H9 (cell line): ENCODE data around the gene BATF. TPM values are rescaled to one million over a fixed set of nuclear protein-coding genes. Genes with fewer than 3 reads are reported as not detected.

Source experiments
- DNase-seq: peaks from one replicate; pipeline ENCODE4 v3.0.0-alpha.2; 2017
- H2AFZ ChIP-seq: one replicate; pipeline ENCODE4 v1.6.1; 2013; ENCODE audit warnings: mild to moderate bottlenecking, low read length, control low read depth, moderate library complexity
- H2AK5ac ChIP-seq: 2 replicates; pipeline ENCODE4 v1.6.1; 2013; ENCODE audit warnings: low read length, control low read depth, mixed read lengths; ENCODE audit not compliant: insufficient read length
- H2BK120ac ChIP-seq: one replicate; pipeline ENCODE4 v1.6.1; 2013; ENCODE audit warnings: low read depth, mild to moderate bottlenecking, low read length, control low read depth, inconsistent platforms; ENCODE audit not compliant: poor library complexity, severe bottlenecking
- H2BK12ac ChIP-seq: 2 replicates; pipeline ENCODE4 v1.6.1; 2013; ENCODE audit warnings: low read length, control low read depth, mixed read lengths, low read depth; ENCODE audit not compliant: insufficient read length
- H2BK15ac ChIP-seq: 2 replicates; pipeline ENCODE4 v1.6.1; 2013; ENCODE audit warnings: low read depth, low read length, control low read depth
- H2BK20ac ChIP-seq: one replicate; pipeline ENCODE4 v1.6.1; 2013; ENCODE audit warnings: low read depth, mild to moderate bottlenecking, low read length, control low read depth, inconsistent platforms; ENCODE audit not compliant: poor library complexity, severe bottlenecking
- H2BK5ac ChIP-seq: 2 replicates; pipeline ENCODE4 v1.6.1; 2013; ENCODE audit warnings: low read length, control low read depth, mixed read lengths; ENCODE audit not compliant: insufficient read length
- H3K14ac ChIP-seq: 2 replicates; pipeline ENCODE4 v1.6.1; 2013; ENCODE audit warnings: low read length, control low read depth; ENCODE audit not compliant: insufficient read depth
- H3K18ac ChIP-seq: 2 replicates; pipeline ENCODE4 v1.6.1; 2013; ENCODE audit warnings: low read depth, mild to moderate bottlenecking, mixed read lengths, low read length, control low read depth; ENCODE audit not compliant: insufficient read length
- H3K23ac ChIP-seq: 2 replicates; pipeline ENCODE4 v1.6.1; 2013; ENCODE audit warnings: low read length, control low read depth, mixed read lengths, low read depth; ENCODE audit not compliant: insufficient read length
- H3K23me2 ChIP-seq: 2 replicates; pipeline ENCODE4 v1.6.1; 2013; ENCODE audit warnings: low read depth, mild to moderate bottlenecking, mixed read lengths, low read length, control low read depth; ENCODE audit not compliant: insufficient read length, poor library complexity, severe bottlenecking
- H3K27ac ChIP-seq: 2 replicates; pipeline ENCODE4 v1.5.1; 2013; ENCODE audit warnings: low read length, control low read depth, mixed read lengths, low read depth; ENCODE audit not compliant: insufficient read length
- H3K27me3 ChIP-seq: 2 replicates; pipeline ENCODE4 v1.6.1; 2013; ENCODE audit warnings: low read length, control low read depth, inconsistent platforms; ENCODE audit not compliant: insufficient read depth
- H3K4ac ChIP-seq: 2 replicates; pipeline ENCODE4 v1.6.1; 2013; ENCODE audit warnings: low read depth, mild to moderate bottlenecking, control low read depth, inconsistent platforms, low read length, moderate library complexity
- H3K4me1 ChIP-seq: 2 replicates; pipeline ENCODE4 v1.6.1; 2013; ENCODE audit warnings: low read length, control low read depth, inconsistent platforms; ENCODE audit not compliant: insufficient read depth
- H3K4me2 ChIP-seq: 2 replicates; pipeline ENCODE4 v1.6.1; 2013; ENCODE audit warnings: low read length, control low read depth, mixed read lengths; ENCODE audit not compliant: insufficient read length, insufficient read depth
- H3K56ac ChIP-seq: 2 replicates; pipeline ENCODE4 v1.6.1; 2013; ENCODE audit warnings: low read depth, mild to moderate bottlenecking, mixed read lengths, low read length, control low read depth; ENCODE audit not compliant: insufficient read length
- H3K79me1 ChIP-seq: 2 replicates; pipeline ENCODE4 v1.6.1; 2013; ENCODE audit warnings: low read depth, mild to moderate bottlenecking, moderate library complexity, low read length, control low read depth, inconsistent platforms; ENCODE audit not compliant: insufficient read depth, poor library complexity, severe bottlenecking
- H3K79me2 ChIP-seq: 2 replicates; pipeline ENCODE4 v1.6.1; 2013; ENCODE audit warnings: low read length, control low read depth, inconsistent platforms; ENCODE audit not compliant: insufficient read depth
- H3K9ac ChIP-seq: 2 replicates; pipeline ENCODE4 v1.6.1; 2013; ENCODE audit warnings: low read length, control low read depth, mixed read lengths; ENCODE audit not compliant: insufficient read length; ENCODE audit errors: extremely low read depth
- H3K9me3 ChIP-seq: one replicate; pipeline ENCODE4 v1.6.1; 2013; ENCODE audit warnings: low read depth, low read length, inconsistent platforms; ENCODE audit not compliant: control insufficient read depth
- H3T11ph ChIP-seq: one replicate; pipeline ENCODE4 v1.6.1; 2013; ENCODE audit warnings: mild to moderate bottlenecking, low read length, control low read depth, inconsistent platforms
- H4K20me1 ChIP-seq: one replicate; pipeline ENCODE4 v1.6.1; 2013; ENCODE audit not compliant: control insufficient read depth, insufficient read length, insufficient read depth
- H4K5ac ChIP-seq: 2 replicates; pipeline ENCODE4 v1.6.1; 2013; ENCODE audit warnings: low read depth, mild to moderate bottlenecking, mixed read lengths, low read length, control low read depth; ENCODE audit not compliant: insufficient read length
- H4K8ac ChIP-seq: replicated peaks from 2 replicates; pipeline ENCODE4 v1.6.1; 2013; ENCODE audit warnings: low read length, control low read depth, mixed read lengths, low read depth; ENCODE audit not compliant: insufficient read length
- H4K91ac ChIP-seq: 2 replicates; pipeline ENCODE4 v1.6.1; 2013; ENCODE audit warnings: low read depth, mild to moderate bottlenecking, moderate library complexity, mixed read lengths, low read length, control low read depth; ENCODE audit not compliant: insufficient read length
- H3K27ac Mint-ChIP-seq, 3 experiments: 2 replicates in 2 of 3; 3 replicates in 1 of 3; pipeline ENCODE4 v1.8.0; 2020 to 2021; ENCODE audit warnings: mixed read lengths in 3 of 3, mild to moderate bottlenecking in 1 of 3, moderate library complexity in 1 of 3
- H3K27me3 Mint-ChIP-seq: 2 replicates; pipeline ENCODE4 v1.8.0; 2021; ENCODE audit warnings: low read depth, mild to moderate bottlenecking, moderate library complexity, mixed read lengths
- H3K36me3 Mint-ChIP-seq, 3 experiments: 2 replicates in 2 of 3; 3 replicates in 1 of 3; pipeline ENCODE4 v1.8.0; 2020 to 2021; ENCODE audit warnings: low read depth in 3 of 3, mixed read lengths in 3 of 3; ENCODE audit not compliant: insufficient read depth in 1 of 3
- H3K4me1 Mint-ChIP-seq, 2 experiments: 2 replicates each; pipeline ENCODE4 v1.8.0; 2020; ENCODE audit warnings: mixed read lengths in 2 of 2
- H3K4me3 Mint-ChIP-seq, 2 experiments: 2 replicates in 1 of 2; 3 replicates in 1 of 2; pipeline ENCODE4 v1.8.0; 2020 to 2021; ENCODE audit warnings: mild to moderate bottlenecking in 2 of 2, mixed read lengths in 2 of 2, moderate library complexity in 1 of 2
- H3K9me3 Mint-ChIP-seq, 2 experiments: 2 replicates in 1 of 2; 3 replicates in 1 of 2; pipeline ENCODE4 v1.8.0; 2020; ENCODE audit warnings: mild to moderate bottlenecking in 2 of 2, mixed read lengths in 2 of 2, moderate library complexity in 1 of 2
- CTCF ChIP-seq: fragments of 200-600 bp; sonication (generic); conservative IDR thresholded peaks from 3 replicates; pipeline ENCODE4 v1.8.0; 2021; ENCODE audit warnings: antibody characterized with exemption, mild to moderate bottlenecking
- WGBS: extraction: QIAGEN DNeasy Blood & Tissue Kit; methylation state at CpG from one replicate; pipeline ENCODE4 v1.1.7; 2013; ENCODE audit warnings: missing lambda C conversion rate, low lambda C conversion rate, mixed read lengths; ENCODE audit not compliant: insufficient read length; ENCODE audit errors: extremely low coverage; 5-methylcytosine and 5-hydroxymethylcytosine counted together
- total RNA-seq: library from RNA; stranded (reverse); gene quantifications from 2 replicates; pipeline ENCODE4 v1.2.1, GENCODE V29; 2021

BATF gene
- total RNA-seq, 1 experiment from 2014 or later = not detected

GRCh38 chr14:75527449-75528163, 5.3 kb downstream of the BATF start:
- no CpG with 5 or more reads among the region's 8 CpGs for whole genome bisulfite sequencing
- H3K23ac ChIP-seq = no peak overlapping the region
- H2AK5ac ChIP-seq = no peak overlapping the region
- no peak overlapping the region for H4K8ac ChIP-seq
- H4K20me1 ChIP-seq = no peaks in the 10 kb centered on the region
- no peak overlapping the region for H3K18ac ChIP-seq
- H3K14ac ChIP-seq = no peak overlapping the region
- no peak overlapping the region for H2AFZ ChIP-seq
- no peak for DNase-seq
- H3K4me1 Mint-ChIP-seq = peaks cover 0 to 4% of the 10 kb centered on the region in 2 experiments; a peak in 1 of 4 replicates
- no peak overlapping the region for H2BK5ac ChIP-seq
- H3K79me2 ChIP-seq = no peaks in the 10 kb centered on the region
- H3T11ph ChIP-seq = no peak overlapping the region
- no peak overlapping the region for H4K5ac ChIP-seq
- H2BK15ac ChIP-seq = no peak overlapping the region
- H3K27me3 ChIP-seq = no peaks in the 10 kb centered on the region
- H2BK20ac ChIP-seq = no peak overlapping the region
- no peaks in the 10 kb centered on the region for H3K9me3 ChIP-seq
- H3K27me3 Mint-ChIP-seq = peaks cover under 1% of the 10 kb centered on the region; the same call in 1 of the 2 replicates
- no peak overlapping the region for H3K4ac ChIP-seq
- no peak overlapping the region for H3K27ac ChIP-seq
- H3K56ac ChIP-seq = no peak overlapping the region
- H3K4me2 ChIP-seq = no peak overlapping the region
- no peaks in the 10 kb centered on the region for H3K36me3 Mint-ChIP-seq
- H2BK120ac ChIP-seq = no peak overlapping the region
- H3K9me3 Mint-ChIP-seq = no peaks in the 10 kb centered on the region
- H4K91ac ChIP-seq = no peak overlapping the region
- H3K4me1 ChIP-seq = no peaks in the 10 kb centered on the region
- no peak overlapping the region for H2BK12ac ChIP-seq
- no peak overlapping the region for H3K4me3 Mint-ChIP-seq
- H3K79me1 ChIP-seq = no peaks in the 10 kb centered on the region
- H3K9ac ChIP-seq = no peak overlapping the region
- TF ChIP-seq CTCF = no peak
- no peak overlapping the region for H3K27ac Mint-ChIP-seq
- H3K23me2 ChIP-seq = no peaks in the 10 kb centered on the region
